MM.1S (cell line): ENCODE results near the gene SPRED1.

Source experiments
- DNase-seq: peaks from one replicate; pipeline ENCODE4 v3.0.0-alpha.2; 2015
- H2AFZ ChIP-seq: fragments of 300-600 bp; sonication (generic); 2 replicates; pipeline ENCODE4 v1.6.0; 2016; ENCODE audit warnings: antibody characterized with exemption, low read length
- H3F3A ChIP-seq: fragments of 300-600 bp; sonication (generic); 2 replicates; pipeline ENCODE4 v1.6.1; 2016; ENCODE audit warnings: mild to moderate bottlenecking, antibody characterized with exemption, low read length, moderate library complexity, mixed read lengths; ENCODE audit not compliant: insufficient read depth
- H3K27ac ChIP-seq: fragments of 300-600 bp; sonication (generic); 2 replicates; pipeline ENCODE4 v1.5.1; 2016; ENCODE audit warnings: mild to moderate bottlenecking, low read length
- H3K27me3 ChIP-seq: fragments of 300-600 bp; sonication (generic); replicated peaks from 2 replicates; pipeline ENCODE4 v1.6.0; 2016; ENCODE audit warnings: low read length; ENCODE audit not compliant: insufficient read depth
- H3K36me3 ChIP-seq: fragments of 300-600 bp; sonication (generic); replicated peaks from 2 replicates; pipeline ENCODE4 v1.6.1; 2016; ENCODE audit warnings: mild to moderate bottlenecking, low read length, mixed read lengths; ENCODE audit not compliant: insufficient read depth
- H3K4me1 ChIP-seq: fragments of 300-600 bp; sonication (generic); 2 replicates; pipeline ENCODE4 v1.6.1; 2016; ENCODE audit warnings: low read length, mixed read lengths
- H3K4me2 ChIP-seq: fragments of 300-600 bp; sonication (generic); 2 replicates; pipeline ENCODE4 v1.6.0; 2016; ENCODE audit warnings: low read depth, low read length
- H3K4me3 ChIP-seq: fragments of 300-600 bp; sonication (generic); 2 replicates; pipeline ENCODE4 v1.5.1; 2016; ENCODE audit warnings: low read length, mixed read lengths
- H3K79me2 ChIP-seq: fragments of 300-600 bp; sonication (generic); 2 replicates; pipeline ENCODE4 v1.6.1; 2016; ENCODE audit warnings: mixed run types, low read length, mixed read lengths
- H3K9ac ChIP-seq: fragments of 300-600 bp; sonication (generic); 2 replicates; pipeline ENCODE4 v1.6.1; 2016; ENCODE audit warnings: low read length, mixed read lengths
- H3K9me2 ChIP-seq: fragments of 300-600 bp; sonication (generic); replicated peaks from 2 replicates; pipeline ENCODE4 v1.6.1; 2016; ENCODE audit warnings: mild to moderate bottlenecking, low read length, mixed read lengths; ENCODE audit not compliant: insufficient read depth
- H3K9me3 ChIP-seq: fragments of 300-600 bp; sonication (generic); replicated peaks from 2 replicates; pipeline ENCODE4 v1.6.1; 2016; ENCODE audit warnings: mild to moderate bottlenecking, low read length, mixed read lengths; ENCODE audit not compliant: insufficient read depth
- H4K20me1 ChIP-seq: fragments of 300-600 bp; sonication (generic); 2 replicates; pipeline ENCODE4 v1.6.1; 2016; ENCODE audit warnings: mild to moderate bottlenecking, low read length, moderate library complexity, mixed read lengths; ENCODE audit not compliant: insufficient read depth
- EZH2 ChIP-seq: fragments of 300-600 bp; sonication (generic); optimal IDR thresholded peaks from 2 replicates; pipeline ENCODE3; 2017; ENCODE audit warnings: low read depth, mild to moderate bottlenecking, antibody characterized with exemption, low read length, mixed read lengths
- EZH2phosphoT487 ChIP-seq: fragments of 300-600 bp; sonication (generic); IDR thresholded peaks from 2 replicates; pipeline ENCODE4 v1.6.1; 2018; ENCODE audit warnings: antibody characterized with exemption, low read length
- TF ChIP-seq, protein P1 (sequence below): fragments of 300-600 bp; sonication (generic); IDR thresholded peaks from 2 replicates; pipeline ENCODE4 v1.5.1; 2016; ENCODE audit warnings: antibody characterized with exemption, low read length, mixed read lengths

The SPRED1 gene

DNA sequence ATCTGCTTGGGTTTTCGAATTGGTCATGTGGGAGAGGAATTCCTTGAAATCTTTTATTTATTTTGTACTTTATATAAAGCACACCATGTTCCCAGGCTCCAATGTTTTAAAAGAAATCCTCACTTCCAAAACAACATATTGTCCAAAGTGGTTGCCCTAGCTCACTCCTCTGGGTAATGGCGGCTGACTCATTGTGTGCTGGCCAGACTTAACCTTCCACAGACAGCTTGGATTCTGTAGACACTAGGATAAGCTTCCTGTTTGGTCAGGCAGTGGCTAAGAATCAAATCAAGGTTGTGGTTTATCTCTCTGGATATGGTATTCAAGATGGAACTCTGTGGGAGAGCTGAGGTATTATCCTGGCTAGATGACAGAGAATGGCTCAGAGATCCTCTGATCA, 145.5 kb downstream of the SPRED1 start:
- Histone ChIP-seq H2AFZ (no peak overlapping the region), H3K27ac (no peak overlapping the region), H3K9me2 (no peaks in the 10 kb centered on the region), H3K4me2 (no peak overlapping the region), H3K9ac (no peak overlapping the region), H3K27me3 (no peaks in the 10 kb centered on the region), H4K20me1 (no peaks in the 10 kb centered on the region), H3F3A (no peaks in the 10 kb centered on the region), H3K36me3 (no peaks in the 10 kb centered on the region), H3K4me3 (no peak overlapping the region), H3K9me3 (no peaks in the 10 kb centered on the region), H3K79me2 (no peaks in the 10 kb centered on the region), H3K4me1 (no peaks in the 10 kb centered on the region)
- DNase-seq, result no peak
- TF ChIP-seq EZH2 (no peak), EZH2phosphoT487 (no peak)
- TF ChIP-seq, protein P1, sequence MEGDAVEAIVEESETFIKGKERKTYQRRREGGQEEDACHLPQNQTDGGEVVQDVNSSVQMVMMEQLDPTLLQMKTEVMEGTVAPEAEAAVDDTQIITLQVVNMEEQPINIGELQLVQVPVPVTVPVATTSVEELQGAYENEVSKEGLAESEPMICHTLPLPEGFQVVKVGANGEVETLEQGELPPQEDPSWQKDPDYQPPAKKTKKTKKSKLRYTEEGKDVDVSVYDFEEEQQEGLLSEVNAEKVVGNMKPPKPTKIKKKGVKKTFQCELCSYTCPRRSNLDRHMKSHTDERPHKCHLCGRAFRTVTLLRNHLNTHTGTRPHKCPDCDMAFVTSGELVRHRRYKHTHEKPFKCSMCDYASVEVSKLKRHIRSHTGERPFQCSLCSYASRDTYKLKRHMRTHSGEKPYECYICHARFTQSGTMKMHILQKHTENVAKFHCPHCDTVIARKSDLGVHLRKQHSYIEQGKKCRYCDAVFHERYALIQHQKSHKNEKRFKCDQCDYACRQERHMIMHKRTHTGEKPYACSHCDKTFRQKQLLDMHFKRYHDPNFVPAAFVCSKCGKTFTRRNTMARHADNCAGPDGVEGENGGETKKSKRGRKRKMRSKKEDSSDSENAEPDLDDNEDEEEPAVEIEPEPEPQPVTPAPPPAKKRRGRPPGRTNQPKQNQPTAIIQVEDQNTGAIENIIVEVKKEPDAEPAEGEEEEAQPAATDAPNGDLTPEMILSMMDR, result no peak

DNA sequence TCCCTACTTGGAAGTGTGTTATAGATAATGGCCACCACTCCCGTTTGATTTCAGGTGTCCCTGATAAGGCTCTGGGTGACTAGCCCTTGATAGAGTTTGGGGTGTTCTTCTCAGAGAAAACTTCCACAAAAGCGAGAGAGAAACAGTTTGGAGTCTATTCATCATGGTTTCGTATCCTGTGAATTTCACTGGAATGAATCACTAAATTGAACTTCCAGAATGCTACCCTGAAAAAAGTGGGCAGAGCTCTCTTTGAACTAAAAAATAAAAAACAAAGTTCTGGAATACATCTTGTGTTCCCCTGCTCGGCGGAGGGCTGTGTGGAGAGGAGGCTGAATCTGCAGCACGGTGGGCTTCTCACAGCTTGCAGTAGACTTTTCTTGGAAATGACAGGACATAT, 148.5 kb downstream of the SPRED1 start:
- H3F3A ChIP-seq, result no peaks in the 10 kb centered on the region
- H3K9ac ChIP-seq, result no peak overlapping the region
- no peaks in the 10 kb centered on the region for H3K4me1 ChIP-seq
- H3K36me3 ChIP-seq, result no peaks in the 10 kb centered on the region
- TF ChIP-seq EZH2phosphoT487, result no peak
- TF ChIP-seq, protein P1, result no peak
- H4K20me1 ChIP-seq, result no peaks in the 10 kb centered on the region
- no peaks in the 10 kb centered on the region for H3K27me3 ChIP-seq
- DNase-seq, result no peak
- no peak overlapping the region for H2AFZ ChIP-seq
- no peaks in the 10 kb centered on the region for H3K9me2 ChIP-seq
- no peaks in the 10 kb centered on the region for H3K79me2 ChIP-seq
- no peak overlapping the region for H3K4me2 ChIP-seq
- H3K9me3 ChIP-seq, result no peaks in the 10 kb centered on the region
- no peak overlapping the region for H3K27ac ChIP-seq
- H3K4me3 ChIP-seq, result no peak overlapping the region

DNA sequence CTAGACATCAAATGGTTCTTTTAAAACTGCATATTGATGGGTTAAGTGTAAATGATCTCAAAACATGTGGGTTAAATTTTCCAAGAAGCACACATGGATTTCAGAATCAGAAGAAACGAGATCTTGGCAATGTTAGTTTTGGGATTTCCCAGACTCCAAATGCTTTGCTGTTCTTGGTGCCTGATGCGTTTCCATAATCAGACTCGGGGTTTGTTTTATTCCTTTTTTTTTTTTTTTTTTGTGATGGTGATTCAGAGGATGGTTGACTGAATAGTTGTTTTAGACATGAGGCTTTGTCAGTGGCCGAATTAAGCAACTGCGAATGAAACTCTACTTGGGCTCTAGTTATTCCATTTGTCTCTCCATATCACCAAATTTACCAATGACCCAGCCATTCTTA, 149.1 kb downstream of the SPRED1 start:
- Histone ChIP-seq H3F3A (no peaks in the 10 kb centered on the region), H3K27ac (no peak overlapping the region), H3K4me2 (no peak overlapping the region), H3K27me3 (no peaks in the 10 kb centered on the region), H3K9ac (no peak overlapping the region), H3K36me3 (no peaks in the 10 kb centered on the region), H3K9me2 (no peaks in the 10 kb centered on the region), H4K20me1 (no peaks in the 10 kb centered on the region), H3K79me2 (no peaks in the 10 kb centered on the region), H3K4me1 (no peaks in the 10 kb centered on the region), H2AFZ (no peak overlapping the region), H3K4me3 (no peak overlapping the region), H3K9me3 (no peaks in the 10 kb centered on the region)
- TF ChIP-seq, protein P1, result no peak
- TF ChIP-seq EZH2phosphoT487 (no peak), EZH2 (no peak)
- DNase-seq, result no peak

DNA sequence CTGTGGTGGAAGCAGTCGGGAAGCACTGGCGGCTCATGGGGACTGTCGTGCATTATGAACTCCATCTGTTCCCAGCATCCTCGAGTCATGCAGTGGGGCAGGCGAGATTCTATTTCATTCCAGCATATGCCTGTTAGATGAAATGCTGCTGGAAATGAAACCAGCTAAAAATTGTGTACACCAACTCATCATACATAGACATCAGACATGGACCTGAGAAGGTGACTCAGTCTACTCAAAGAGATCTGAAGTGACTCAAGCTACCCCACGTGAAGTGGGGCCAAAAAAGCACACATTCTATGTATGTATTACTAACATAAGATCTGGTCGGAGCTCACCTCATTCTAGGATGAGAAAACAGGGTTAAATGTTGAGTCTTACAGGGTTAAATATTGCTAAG, 153.8 kb downstream of the SPRED1 start:
- H3K4me2 ChIP-seq, result no peak overlapping the region
- no peak for DNase-seq
- no peak overlapping the region for H2AFZ ChIP-seq

More for the DNA sequence above, 153.8 kb downstream of the SPRED1 start:
- H4K20me1 ChIP-seq, result no peaks in the 10 kb centered on the region
- H3K9me2 ChIP-seq, result no peaks in the 10 kb centered on the region
- TF ChIP-seq EZH2, result no peak
- TF ChIP-seq, protein P1, result no peak
- no peak for TF ChIP-seq EZH2phosphoT487
- no peaks in the 10 kb centered on the region for H3F3A ChIP-seq
- H3K79me2 ChIP-seq, result no peaks in the 10 kb centered on the region
- H3K27ac ChIP-seq, result no peak overlapping the region
- no peak overlapping the region for H3K4me3 ChIP-seq
- H3K27me3 ChIP-seq, result no peaks in the 10 kb centered on the region
- peaks cover 1% of the 10 kb centered on the region; the same call in 1 of the 2 replicates for H3K4me1 ChIP-seq
- no peaks in the 10 kb centered on the region for H3K9me3 ChIP-seq
- H3K9ac ChIP-seq, result no peak overlapping the region
- no peaks in the 10 kb centered on the region for H3K36me3 ChIP-seq
